ENCODE results near the gene HYDIN. TPM values are rescaled to one million over a fixed set of nuclear protein-coding genes. Genes with fewer than 3 reads are reported as not detected.

HYDIN gene
- total RNA-seq, 2 experiments from 2014 or later = not detected

GRCh38 chr16:70786020-70786755, 444.3 kb downstream of the HYDIN start:
- no peak for DNase-seq
- no peaks in the 10 kb centered on the region for H3K4me1 Mint-ChIP-seq
- H3K4me3 Mint-ChIP-seq = no peak overlapping the region
- peaks cover 40% of the 10 kb centered on the region for H3K36me3 Mint-ChIP-seq (ENCODE audit: low read depth)
- no peaks in the 10 kb centered on the region for H3K9me3 Mint-ChIP-seq
- H3K27ac Mint-ChIP-seq = no peak overlapping the region
- ChIA-PET CTCF (interaction anchor here (1.4 kb wide), 1 partner anchor 15 kb away, joined by 7 read pairs; no protein-coding TSS in a partner anchor), POLR2A (interaction anchor here (0.8 kb wide), 1 partner anchor 15 kb away, joined by 3 read pairs; no protein-coding TSS in a partner anchor)
- H3K27me3 Mint-ChIP-seq = no peaks in the 10 kb centered on the region

GRCh38 chr16:70784692-70785555, 445.6 kb downstream of the HYDIN start:
- H3K36me3 Mint-ChIP-seq (ENCODE audit: low read depth) = peaks cover 53% of the 10 kb centered on the region
- H3K27me3 Mint-ChIP-seq = no peaks in the 10 kb centered on the region
- ChIA-PET CTCF (interaction anchor here (1.7 kb wide), 1 partner anchor 14 kb away, joined by 10 read pairs; no protein-coding TSS in a partner anchor), POLR2A (interaction anchor here (1.3 kb wide), 1 partner anchor 16 kb away, joined by 5 read pairs; the partner anchor contains the start of gene VAC14)
- no peak overlapping the region for H3K27ac Mint-ChIP-seq
- no peaks in the 10 kb centered on the region for H3K9me3 Mint-ChIP-seq
- H3K4me1 Mint-ChIP-seq = no peaks in the 10 kb centered on the region
- H3K4me3 Mint-ChIP-seq = no peak overlapping the region
- DNase-seq = no peak

GRCh38 chr16:70782237-70782636, 448.3 kb downstream of the HYDIN start:
- no peaks in the 10 kb centered on the region for H3K27me3 Mint-ChIP-seq
- H3K36me3 Mint-ChIP-seq (ENCODE audit: low read depth) = peaks cover 65% of the 10 kb centered on the region
- no peak for DNase-seq
- H3K27ac Mint-ChIP-seq = no peak overlapping the region
- POLR2A ChIA-PET = no interaction called here
- no peak overlapping the region for H3K4me3 Mint-ChIP-seq
- H3K9me3 Mint-ChIP-seq = no peaks in the 10 kb centered on the region
- H3K4me1 Mint-ChIP-seq = no peaks in the 10 kb centered on the region
- CTCF ChIA-PET = no interaction called here

GRCh38 chr16:70781800-70782199, 448.7 kb downstream of the HYDIN start:
- no peak overlapping the region for H3K4me3 Mint-ChIP-seq
- no peaks in the 10 kb centered on the region for H3K4me1 Mint-ChIP-seq
- no peak for DNase-seq
- ChIA-PET CTCF (no interaction called here), POLR2A (no interaction called here)
- H3K27ac Mint-ChIP-seq = no peak overlapping the region
- H3K9me3 Mint-ChIP-seq = no peaks in the 10 kb centered on the region
- no peaks in the 10 kb centered on the region for H3K27me3 Mint-ChIP-seq
- peaks cover 66% of the 10 kb centered on the region for H3K36me3 Mint-ChIP-seq (ENCODE audit: low read depth)

GRCh38 chr16:70780546-70780945, 450.0 kb downstream of the HYDIN start:
- no peaks in the 10 kb centered on the region for H3K4me1 Mint-ChIP-seq
- DNase-seq = no peak
- no peaks in the 10 kb centered on the region for H3K27me3 Mint-ChIP-seq
- ChIA-PET POLR2A (no interaction called here), CTCF (interaction anchor here (0.6 to 1.4 kb wide), 2 partner anchors 9 to 210 kb away, joined by 5 to 10 read pairs; no protein-coding TSS in a partner anchor)
- no peak overlapping the region for H3K27ac Mint-ChIP-seq
- no peaks in the 10 kb centered on the region for H3K9me3 Mint-ChIP-seq
- no peak overlapping the region for H3K4me3 Mint-ChIP-seq
- H3K36me3 Mint-ChIP-seq (ENCODE audit: low read depth) = peaks cover 64% of the 10 kb centered on the region

GRCh38 chr16:70779361-70779760, 451.2 kb downstream of the HYDIN start:
- DNase-seq = no peak
- Mint-ChIP-seq H3K9me3 (no peaks in the 10 kb centered on the region), H3K36me3 (ENCODE audit: low read depth) (peaks cover 57% of the 10 kb centered on the region), H3K27me3 (no peaks in the 10 kb centered on the region), H3K4me3 (no peak overlapping the region), H3K27ac (no peak overlapping the region), H3K4me1 (no peaks in the 10 kb centered on the region)
- CTCF ChIA-PET = interaction anchor here (1.4 kb wide), 1 partner anchor 8 kb away, joined by 10 read pairs; no protein-coding TSS in a partner anchor
- POLR2A ChIA-PET = no interaction called here

GRCh38 chr16:70778901-70779309, 451.6 kb downstream of the HYDIN start:
- Mint-ChIP-seq H3K9me3 (no peaks in the 10 kb centered on the region), H3K36me3 (ENCODE audit: low read depth) (peaks cover 53% of the 10 kb centered on the region), H3K4me3 (no peak overlapping the region), H3K27ac (peak overlapping the region; percentile 7), H3K27me3 (no peaks in the 10 kb centered on the region), H3K4me1 (no peaks in the 10 kb centered on the region)
- no peak for DNase-seq
- POLR2A ChIA-PET = no interaction called here
- CTCF ChIA-PET = no interaction called here

GRCh38 chr16:70777973-70778406, 452.5 kb downstream of the HYDIN start:
- Mint-ChIP-seq H3K36me3 (ENCODE audit: low read depth) (peaks cover 44% of the 10 kb centered on the region), H3K4me1 (no peaks in the 10 kb centered on the region), H3K9me3 (no peaks in the 10 kb centered on the region), H3K27ac (no peak overlapping the region), H3K27me3 (no peaks in the 10 kb centered on the region), H3K4me3 (no peak overlapping the region)
- ChIA-PET CTCF (no interaction called here), POLR2A (no interaction called here)
- DNase-seq = no peak

- ChIA-PET CTCF (no interaction called here), POLR2A (no interaction called here)
- Mint-ChIP-seq H3K9me3 (no peaks in the 10 kb centered on the region), H3K36me3 (ENCODE audit: low read depth) (peaks cover 40% of the 10 kb centered on the region), H3K27me3 (no peaks in the 10 kb centered on the region), H3K27ac (no peak overlapping the region), H3K4me3 (no peak overlapping the region), H3K4me1 (no peaks in the 10 kb centered on the region)
- DNase-seq = no peak
These were observed 453.0 kb downstream of the HYDIN start for GRCh38 chr16:70777496-70777895.

GRCh38 chr16:70775399-70775798, 455.1 kb downstream of the HYDIN start:
- no peak overlapping the region for H3K27ac Mint-ChIP-seq
- ChIA-PET POLR2A (no interaction called here), CTCF (no interaction called here)

GRCh38 chr16:70774261-70774660, 456.3 kb downstream of the HYDIN start:
- Mint-ChIP-seq H3K4me3 (no peak overlapping the region), H3K4me1 (peaks cover 3% of the 10 kb centered on the region), H3K27me3 (no peaks in the 10 kb centered on the region), H3K27ac (no peak overlapping the region), H3K9me3 (no peaks in the 10 kb centered on the region), H3K36me3 (ENCODE audit: low read depth) (peaks cover 13% of the 10 kb centered on the region)
- ChIA-PET CTCF (no interaction called here), POLR2A (no interaction called here)
- no peak for DNase-seq

More at GRCh38 chr16:70775399-70775798, 455.1 kb downstream of the HYDIN start:
- H3K9me3 Mint-ChIP-seq = no peaks in the 10 kb centered on the region
- DNase-seq = no peak
- H3K27me3 Mint-ChIP-seq = no peaks in the 10 kb centered on the region
- H3K36me3 Mint-ChIP-seq (ENCODE audit: low read depth) = peaks cover 22% of the 10 kb centered on the region
- no peak overlapping the region for H3K4me3 Mint-ChIP-seq
- peaks cover 3% of the 10 kb centered on the region for H3K4me1 Mint-ChIP-seq

GRCh38 chr16:70772493-70772892, 458.0 kb downstream of the HYDIN start:
- ChIA-PET POLR2A (no interaction called here), CTCF (interaction anchor here (1.7 to 3.6 kb wide), 3 partner anchors 85 to 119 kb away, joined by 10 to 28 read pairs (median 25); no protein-coding TSS in a partner anchor)
- H3K36me3 Mint-ChIP-seq (ENCODE audit: low read depth) = peaks cover 8% of the 10 kb centered on the region
- H3K9me3 Mint-ChIP-seq = no peaks in the 10 kb centered on the region
- DNase-seq = no peak
- peaks cover 3% of the 10 kb centered on the region for H3K4me1 Mint-ChIP-seq
- no peak overlapping the region for H3K4me3 Mint-ChIP-seq
- no peak overlapping the region for H3K27ac Mint-ChIP-seq
- H3K27me3 Mint-ChIP-seq = no peaks in the 10 kb centered on the region

Measured in activated CD4-positive, alpha-beta memory T cell treated with anti-CD3 and anti-CD28 coated beads, Interleukin-2, amount 10 ng/mL, durations not matched to agents 7 days and 5 days (primary cell).